ENCODE results near the gene HEATR5B. TPM values are rescaled to one million over a fixed set of nuclear protein-coding genes. Genes with fewer than 3 reads are reported as not detected.

HEATR5B gene
- total and polyA plus RNA-seq, 2 donors (not counting 1 experiment from before 2014, with no cell fraction given), result 33.0 to 44.3 TPM

DNA sequence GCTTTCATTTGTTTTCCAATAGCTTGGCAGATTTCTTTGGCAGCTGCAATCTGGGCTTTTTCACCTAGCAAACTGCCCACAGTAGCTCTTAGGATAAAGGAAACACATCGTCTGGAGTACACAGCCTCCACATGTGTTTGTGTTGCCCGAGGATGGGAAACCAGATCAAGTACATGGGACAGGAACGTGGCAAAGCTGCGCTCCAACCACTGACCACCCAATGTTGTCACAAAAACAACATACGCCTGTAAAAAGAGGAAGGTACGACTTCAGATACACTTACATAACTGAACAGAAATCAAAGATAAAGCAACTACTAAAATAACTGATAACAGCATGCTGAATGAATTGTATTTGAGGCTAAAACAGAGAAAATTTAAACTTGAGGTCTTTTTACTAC, 15.5 kb downstream of the HEATR5B start:
- ChIA-PET POLR2A (no interaction called here), CTCF (interaction anchor here (1.2 kb wide), 1 partner anchor 809 kb away, joined by 7 read pairs; no protein-coding TSS in a partner anchor)
- peaks cover 16% of the 10 kb centered on the region for H3K4me1 Mint-ChIP-seq
- H3K27me3 ChIP-seq (replicated peaks in 1 of 4; ENCODE audit: control extremely low read depth in 1 of 4, control insufficient read depth in 3 of 4, insufficient read depth in 4 of 4, low read length in 3 of 4), result no peaks in the 10 kb centered on the region
- no peaks in the 10 kb centered on the region for H3K27me3 Mint-ChIP-seq
- DNase-seq (no peak), ATAC-seq (ENCODE audit: low read depth) (no peak)
- peaks cover 44% of the 10 kb centered on the region for H3K79me2 ChIP-seq (ENCODE audit: control insufficient read depth, insufficient read depth, low read length)
- H3K4me3 ChIP-seq (ENCODE audit: control extremely low read depth in 1 of 5, extremely low read depth in 1 of 5, insufficient read depth in 1 of 5, low read depth in 2 of 5, low read length in 4 of 5), result no peak overlapping the region
- peaks cover 6% of the 10 kb centered on the region in 2 donors for H3K4me1 ChIP-seq (ENCODE audit: control insufficient read depth in 2 of 2, insufficient read depth in 2 of 2, low read length in 2 of 2)
- H3K27ac ChIP-seq (ENCODE audit: low read length in 2 of 2), result no peak overlapping the region
- no peak overlapping the region for H2AFZ ChIP-seq (ENCODE audit: insufficient read depth, low read depth, low read length, poor library complexity, severe bottlenecking)
- H3K36me3 ChIP-seq (replicated peaks in 1 of 2; ENCODE audit: control extremely low read depth in 1 of 2, control insufficient read depth in 1 of 2, extremely low read depth in 1 of 2, insufficient read depth in 2 of 2, low read length in 1 of 2), result peaks cover 5 to 93% of the 10 kb centered on the region in 2 experiments
- H3K9me3 ChIP-seq (ENCODE audit: control extremely low read depth in 1 of 3, control insufficient read depth in 2 of 3, insufficient read depth in 1 of 3, low read length in 2 of 3), result no peaks in the 10 kb centered on the region
- H3K4me2 ChIP-seq (replicated peaks; ENCODE audit: low read depth, low read length, poor library complexity, severe bottlenecking), result no peak overlapping the region
- H3K27ac Mint-ChIP-seq, result no peak overlapping the region
- H3K4me3 Mint-ChIP-seq, result no peak overlapping the region
- TF ChIP-seq, protein P1, sequence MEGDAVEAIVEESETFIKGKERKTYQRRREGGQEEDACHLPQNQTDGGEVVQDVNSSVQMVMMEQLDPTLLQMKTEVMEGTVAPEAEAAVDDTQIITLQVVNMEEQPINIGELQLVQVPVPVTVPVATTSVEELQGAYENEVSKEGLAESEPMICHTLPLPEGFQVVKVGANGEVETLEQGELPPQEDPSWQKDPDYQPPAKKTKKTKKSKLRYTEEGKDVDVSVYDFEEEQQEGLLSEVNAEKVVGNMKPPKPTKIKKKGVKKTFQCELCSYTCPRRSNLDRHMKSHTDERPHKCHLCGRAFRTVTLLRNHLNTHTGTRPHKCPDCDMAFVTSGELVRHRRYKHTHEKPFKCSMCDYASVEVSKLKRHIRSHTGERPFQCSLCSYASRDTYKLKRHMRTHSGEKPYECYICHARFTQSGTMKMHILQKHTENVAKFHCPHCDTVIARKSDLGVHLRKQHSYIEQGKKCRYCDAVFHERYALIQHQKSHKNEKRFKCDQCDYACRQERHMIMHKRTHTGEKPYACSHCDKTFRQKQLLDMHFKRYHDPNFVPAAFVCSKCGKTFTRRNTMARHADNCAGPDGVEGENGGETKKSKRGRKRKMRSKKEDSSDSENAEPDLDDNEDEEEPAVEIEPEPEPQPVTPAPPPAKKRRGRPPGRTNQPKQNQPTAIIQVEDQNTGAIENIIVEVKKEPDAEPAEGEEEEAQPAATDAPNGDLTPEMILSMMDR (IDR thresholded peaks at IDR 0.05), result no peak
- TF ChIP-seq EZH2 (IDR thresholded peaks at IDR 0.05; ENCODE audit: borderline replicate concordance, insufficient read depth, low read depth, low read length, poor library complexity, severe bottlenecking), result no peak
- H3K9me3 Mint-ChIP-seq (ENCODE audit: insufficient read depth), result no peaks in the 10 kb centered on the region
- peaks cover 31% of the 10 kb centered on the region for H4K20me1 ChIP-seq (ENCODE audit: control insufficient read depth, insufficient read depth, low read length, poor library complexity, severe bottlenecking)
- H3K9ac ChIP-seq (ENCODE audit: low read length), result no peak overlapping the region
- 86% methylated on average over 3 of the region's 6 CpGs for WGBS (ENCODE audit: insufficient coverage)
- intact Hi-C loops (cut with micrococcal nuclease), result no loop called here

DNA sequence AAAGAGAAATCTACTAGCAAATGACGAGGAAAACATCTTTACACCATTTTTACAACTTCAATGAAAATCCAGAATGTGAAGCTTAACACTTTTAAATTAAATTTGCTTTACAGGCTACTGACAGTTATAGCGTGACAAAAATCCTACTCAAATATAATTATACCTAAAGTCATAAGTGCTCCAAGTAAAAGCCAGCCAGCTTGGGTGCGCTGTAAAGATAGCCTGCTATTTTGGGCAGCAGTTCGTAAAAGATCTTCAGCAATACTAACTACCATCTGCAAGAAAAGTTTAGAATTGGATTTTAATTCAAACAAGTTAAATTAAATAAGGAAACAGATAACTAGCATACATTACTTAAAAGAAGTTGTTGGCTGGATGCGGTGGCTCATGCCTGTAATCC, 22.4 kb downstream of the HEATR5B start:
- no peaks in the 10 kb centered on the region for H3K27me3 Mint-ChIP-seq
- Histone ChIP-seq H2AFZ (ENCODE audit: insufficient read depth, low read depth, low read length, poor library complexity, severe bottlenecking) (no peak overlapping the region), H3K36me3 (replicated peaks in 1 of 2; ENCODE audit: control extremely low read depth in 1 of 2, control insufficient read depth in 1 of 2, extremely low read depth in 1 of 2, insufficient read depth in 2 of 2, low read length in 1 of 2) (peaks cover 17 to 95% of the 10 kb centered on the region in 2 experiments), H3K27me3 (replicated peaks in 1 of 4; ENCODE audit: control extremely low read depth in 1 of 4, control insufficient read depth in 3 of 4, insufficient read depth in 4 of 4, low read length in 3 of 4) (no peaks in the 10 kb centered on the region), H4K20me1 (ENCODE audit: control insufficient read depth, insufficient read depth, low read length, poor library complexity, severe bottlenecking) (peaks cover 17% of the 10 kb centered on the region), H3K9me3 (ENCODE audit: control extremely low read depth in 1 of 3, control insufficient read depth in 2 of 3, insufficient read depth in 1 of 3, low read length in 2 of 3) (no peaks in the 10 kb centered on the region), H3K9ac (ENCODE audit: low read length) (no peak overlapping the region), H3K4me3 (ENCODE audit: control extremely low read depth in 1 of 5, extremely low read depth in 1 of 5, insufficient read depth in 1 of 5, low read depth in 2 of 5, low read length in 4 of 5) (no peak overlapping the region), H3K79me2 (ENCODE audit: control insufficient read depth, insufficient read depth, low read length) (peaks cover 8% of the 10 kb centered on the region), H3K27ac (ENCODE audit: low read length in 2 of 2) (no peak overlapping the region), H3K4me1 (ENCODE audit: control insufficient read depth in 2 of 2, insufficient read depth in 2 of 2, low read length in 2 of 2) (no peaks in the 10 kb centered on the region), H3K4me2 (replicated peaks; ENCODE audit: low read depth, low read length, poor library complexity, severe bottlenecking) (no peak overlapping the region)
- ATAC-seq (ENCODE audit: low read depth), result no peak
- no peak for DNase-seq
- CTCF ChIA-PET, result no interaction called here
- no peak for TF ChIP-seq EZH2 (IDR thresholded peaks at IDR 0.05; ENCODE audit: borderline replicate concordance, insufficient read depth, low read depth, low read length, poor library complexity, severe bottlenecking)
- TF ChIP-seq, protein P1 (IDR thresholded peaks at IDR 0.05), result no peak
- POLR2A ChIA-PET, result no interaction called here
- H3K4me3 Mint-ChIP-seq, result no peak overlapping the region
- H3K27ac Mint-ChIP-seq, result no peak overlapping the region
- no peaks in the 10 kb centered on the region for H3K9me3 Mint-ChIP-seq (ENCODE audit: insufficient read depth)
- no peaks in the 10 kb centered on the region for H3K4me1 Mint-ChIP-seq
- WGBS (ENCODE audit: insufficient coverage), result 100% methylated on average over 2 of the region's 5 CpGs
- intact Hi-C loops (cut with micrococcal nuclease), result loop anchor here (5.0 kb wide), 1 partner anchor 39 kb away; no protein-coding TSS in a partner anchor
